Calu3 (cell line): ENCODE data around the gene IL1B. TPM values are rescaled to one million over a fixed set of nuclear protein-coding genes. Genes with fewer than 3 reads are reported as not detected.

Experiments used
- BruUV-seq: library from RNA; stranded (reverse); fragments of 400-500 nt; replicated peaks from 2 replicates; lab custom pipeline; 2021; lab: Mats Ljungman, UMichigan
- CTCF ChIA-PET: fragments of 300-600 bp; sonication (Branson Sonifier 250); formaldehyde crosslinking; loops from one replicate; lab custom pipeline; 2022; ENCODE audit warnings: antibody characterized with exemption; lab: Charles Lee
- DNase-seq: peaks from one replicate; pipeline ENCODE4 v3.0.0; 2022
- H3K27ac Mint-ChIP-seq: one replicate; pipeline ENCODE4 v1.8.0; 2022; ENCODE audit warnings: mixed read lengths; ENCODE audit not compliant: unreplicated experiment
- H3K27me3 Mint-ChIP-seq: one replicate; pipeline ENCODE4 v1.8.0; 2022; ENCODE audit warnings: mixed read lengths; ENCODE audit not compliant: unreplicated experiment
- H3K36me3 Mint-ChIP-seq: one replicate; pipeline ENCODE4 v1.8.0; 2022; ENCODE audit warnings: mild to moderate bottlenecking, moderate library complexity, mixed read lengths; ENCODE audit not compliant: insufficient read depth, unreplicated experiment
- H3K4me1 Mint-ChIP-seq: one replicate; pipeline ENCODE4 v1.8.0; 2022; ENCODE audit warnings: mild to moderate bottlenecking, low read depth, mixed read lengths; ENCODE audit not compliant: unreplicated experiment
- H3K4me3 Mint-ChIP-seq: one replicate; pipeline ENCODE4 v1.8.0; 2022; ENCODE audit warnings: mild to moderate bottlenecking, low read depth, moderate library complexity, mixed read lengths; ENCODE audit not compliant: unreplicated experiment
- H3K9me3 Mint-ChIP-seq: one replicate; pipeline ENCODE4 v1.8.0; 2022; ENCODE audit warnings: low read depth, mixed read lengths; ENCODE audit not compliant: unreplicated experiment
- CTCF ChIP-seq: fragments of 200-600 bp; IDR thresholded peaks from one replicate; pipeline ENCODE4 v1.8.0; 2022; ENCODE audit warnings: antibody characterized with exemption; ENCODE audit not compliant: unreplicated experiment
- intact Hi-C: fragments of 100-400 bp; cut with micrococcal nuclease; formaldehyde crosslinking; loops from one replicate; pipeline ENCODE4 v1.10.0; 2022; ENCODE audit not compliant: unreplicated experiment
- total RNA-seq: library from RNA; stranded (reverse); gene quantifications from 2 replicates; pipeline ENCODE4 v1.2.3, GENCODE V29; 2022

The IL1B gene
- total RNA-seq, 1 experiment from 2014 or later = 15.5 TPM

- TF ChIP-seq CTCF = no peak
- BruUV-seq = no TSS peak
- CTCF ChIA-PET = no interaction called here
- DNase-seq = no peak
- H3K27ac Mint-ChIP-seq = no peak overlapping the region
- no peak overlapping the region for H3K4me3 Mint-ChIP-seq
- H3K27me3 Mint-ChIP-seq = no peaks in the 10 kb centered on the region
- peaks cover 65% of the 10 kb centered on the region for H3K4me1 Mint-ChIP-seq
- H3K36me3 Mint-ChIP-seq = peaks cover 25% of the 10 kb centered on the region
- intact Hi-C loops = no loop called here
- H3K9me3 Mint-ChIP-seq = peaks cover 6% of the 10 kb centered on the region
Measured at GRCh38 chr2:112791019-112791418, 45.6 kb downstream of the IL1B start.

- Mint-ChIP-seq H3K4me3 (no peak overlapping the region), H3K36me3 (peaks cover 18% of the 10 kb centered on the region), H3K27me3 (no peaks in the 10 kb centered on the region), H3K9me3 (peaks cover 3% of the 10 kb centered on the region), H3K4me1 (peaks cover 59% of the 10 kb centered on the region), H3K27ac (peak overlapping the region; percentile 18)
- CTCF ChIA-PET = no interaction called here
- intact Hi-C loops = no loop called here
- no TSS peak for BruUV-seq
- no peak for DNase-seq
- no peak for TF ChIP-seq CTCF
Measured at GRCh38 chr2:112790305-112790704, 46.3 kb downstream of the IL1B start.

DNA sequence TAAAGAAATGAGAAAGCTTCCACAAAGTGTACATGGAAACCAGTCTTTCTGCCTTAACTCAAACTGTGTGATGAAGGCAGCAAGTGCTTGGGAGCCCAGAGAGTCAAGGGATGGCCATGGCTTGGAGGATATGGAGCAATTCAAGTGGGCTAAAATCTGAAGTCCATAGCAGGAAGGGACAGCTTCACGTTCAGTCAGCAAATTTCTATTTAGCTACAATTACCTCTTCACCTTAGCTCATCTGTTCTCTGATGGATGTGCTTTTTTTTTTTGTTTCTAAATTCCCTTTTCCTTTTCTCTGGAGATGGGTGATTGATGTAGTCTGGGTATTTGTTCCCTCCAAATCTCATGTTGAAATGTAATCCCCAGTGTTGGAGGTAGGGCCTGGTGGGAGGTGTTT lies 47.4 kb downstream of the IL1B start:
- no TSS peak for BruUV-seq
- no peak for DNase-seq
- intact Hi-C loops = no loop called here

GRCh38 chr2:112788653-112789052 lies 47.9 kb downstream of the IL1B start:
- Mint-ChIP-seq H3K9me3 (peaks cover 3% of the 10 kb centered on the region), H3K27ac (peak overlapping the region; percentile 22), H3K4me1 (peaks cover 59% of the 10 kb centered on the region), H3K4me3 (no peak overlapping the region), H3K36me3 (peaks cover 15% of the 10 kb centered on the region), H3K27me3 (no peaks in the 10 kb centered on the region)
- CTCF ChIA-PET = no interaction called here
- intact Hi-C loops = no loop called here
- no peak for TF ChIP-seq CTCF
- DNase-seq = no peak
- no TSS peak for BruUV-seq

More for the DNA sequence above, 47.4 kb downstream of the IL1B start:
- CTCF ChIA-PET = no interaction called here
- no peaks in the 10 kb centered on the region for H3K27me3 Mint-ChIP-seq
- no peak for TF ChIP-seq CTCF
- H3K36me3 Mint-ChIP-seq = peaks cover 15% of the 10 kb centered on the region
- H3K4me3 Mint-ChIP-seq = no peak overlapping the region
- H3K9me3 Mint-ChIP-seq = peaks cover 3% of the 10 kb centered on the region
- H3K27ac Mint-ChIP-seq = no peak overlapping the region
- H3K4me1 Mint-ChIP-seq = peaks cover 59% of the 10 kb centered on the region
